ENCODE data around the gene TBX10. TPM values are rescaled to one million over a fixed set of nuclear protein-coding genes. Genes with fewer than 3 reads are reported as not detected.
"Not testable (repeated sequence)": the region's sequence is repeated elsewhere in the genome, so short reads cannot be mapped to it uniquely, and the experiment has no call there.

The TBX10 gene
- total RNA-seq, 4 donors from 2014 or later = not detected

DNA sequence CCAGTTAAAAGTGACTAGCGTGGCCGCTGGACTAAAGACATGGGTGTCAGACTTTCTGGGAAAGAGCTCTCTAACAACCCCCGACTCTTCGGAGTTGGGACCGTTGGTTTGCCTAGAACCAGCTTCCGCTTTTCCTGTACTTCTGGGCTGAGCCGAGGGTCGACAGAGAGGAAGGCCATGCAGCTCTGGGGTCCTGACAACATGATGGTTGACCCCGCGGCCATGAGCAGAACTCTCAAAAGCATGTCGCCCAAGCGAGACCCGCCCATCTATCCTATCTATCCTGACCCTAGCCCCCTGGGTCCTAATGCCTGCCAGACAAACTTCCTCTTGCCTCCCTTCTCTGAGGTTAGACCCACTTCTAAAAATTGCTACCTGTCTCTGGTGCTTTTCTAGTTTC is 18.9 kb downstream of the TBX10 start:
- H3K4me3 ChIP-seq; H3K36me3 ChIP-seq; H3K27ac ChIP-seq; H3K4me1 ChIP-seq; H3K9me3 ChIP-seq; DNase-seq (ENCODE audit: low spot score in 2 of 2); H3K27me3 ChIP-seq: not testable (repeated sequence)
- 77 to 80% methylated on average over 13 of the region's 13 CpGs for WGBS, 2 donors

GRCh38 chr11:67619683-67620618 is 19.6 kb downstream of the TBX10 start:
- not testable (repeated sequence) for H3K9me3 ChIP-seq; DNase-seq (ENCODE audit: low spot score in 2 of 2); H3K27ac ChIP-seq; H3K4me3 ChIP-seq; H3K36me3 ChIP-seq; H3K4me1 ChIP-seq
- 88 to 92% methylated on average over 33 of the region's 33 CpGs for WGBS, 2 donors
- peaks cover 0 to 12% of the 10 kb centered on the region in 2 donors for H3K27me3 ChIP-seq

- Histone ChIP-seq H3K4me1 (peaks cover 0 to 15% (median 5%) of the 10 kb centered on the region in 4 donors), H3K27me3 (peaks cover 0 to 13% of the 10 kb centered on the region in 2 donors)
- H3K36me3 ChIP-seq; H3K4me3 ChIP-seq; DNase-seq (ENCODE audit: low spot score in 2 of 2); H3K9me3 ChIP-seq; H3K27ac ChIP-seq: not testable (repeated sequence)
- 88 to 95% methylated on average over 21 to 36 of the region's 40 CpGs for WGBS, 2 donors
Observed at GRCh38 chr11:67618901-67619659, 20.5 kb downstream of the TBX10 start.

GRCh38 chr11:67617243-67617953 is 22.2 kb downstream of the TBX10 start:
- 61 to 69% methylated on average over 7 of the region's 7 CpGs for WGBS, 2 donors
- TF ChIP-seq POLR2A (IDR thresholded peaks at IDR 0.05) (no peak), EP300 (IDR thresholded peaks at IDR 0.05) (no peak)
- TF ChIP-seq, protein P1, sequence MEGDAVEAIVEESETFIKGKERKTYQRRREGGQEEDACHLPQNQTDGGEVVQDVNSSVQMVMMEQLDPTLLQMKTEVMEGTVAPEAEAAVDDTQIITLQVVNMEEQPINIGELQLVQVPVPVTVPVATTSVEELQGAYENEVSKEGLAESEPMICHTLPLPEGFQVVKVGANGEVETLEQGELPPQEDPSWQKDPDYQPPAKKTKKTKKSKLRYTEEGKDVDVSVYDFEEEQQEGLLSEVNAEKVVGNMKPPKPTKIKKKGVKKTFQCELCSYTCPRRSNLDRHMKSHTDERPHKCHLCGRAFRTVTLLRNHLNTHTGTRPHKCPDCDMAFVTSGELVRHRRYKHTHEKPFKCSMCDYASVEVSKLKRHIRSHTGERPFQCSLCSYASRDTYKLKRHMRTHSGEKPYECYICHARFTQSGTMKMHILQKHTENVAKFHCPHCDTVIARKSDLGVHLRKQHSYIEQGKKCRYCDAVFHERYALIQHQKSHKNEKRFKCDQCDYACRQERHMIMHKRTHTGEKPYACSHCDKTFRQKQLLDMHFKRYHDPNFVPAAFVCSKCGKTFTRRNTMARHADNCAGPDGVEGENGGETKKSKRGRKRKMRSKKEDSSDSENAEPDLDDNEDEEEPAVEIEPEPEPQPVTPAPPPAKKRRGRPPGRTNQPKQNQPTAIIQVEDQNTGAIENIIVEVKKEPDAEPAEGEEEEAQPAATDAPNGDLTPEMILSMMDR (IDR thresholded peaks at IDR 0.05) = no peak

DNA sequence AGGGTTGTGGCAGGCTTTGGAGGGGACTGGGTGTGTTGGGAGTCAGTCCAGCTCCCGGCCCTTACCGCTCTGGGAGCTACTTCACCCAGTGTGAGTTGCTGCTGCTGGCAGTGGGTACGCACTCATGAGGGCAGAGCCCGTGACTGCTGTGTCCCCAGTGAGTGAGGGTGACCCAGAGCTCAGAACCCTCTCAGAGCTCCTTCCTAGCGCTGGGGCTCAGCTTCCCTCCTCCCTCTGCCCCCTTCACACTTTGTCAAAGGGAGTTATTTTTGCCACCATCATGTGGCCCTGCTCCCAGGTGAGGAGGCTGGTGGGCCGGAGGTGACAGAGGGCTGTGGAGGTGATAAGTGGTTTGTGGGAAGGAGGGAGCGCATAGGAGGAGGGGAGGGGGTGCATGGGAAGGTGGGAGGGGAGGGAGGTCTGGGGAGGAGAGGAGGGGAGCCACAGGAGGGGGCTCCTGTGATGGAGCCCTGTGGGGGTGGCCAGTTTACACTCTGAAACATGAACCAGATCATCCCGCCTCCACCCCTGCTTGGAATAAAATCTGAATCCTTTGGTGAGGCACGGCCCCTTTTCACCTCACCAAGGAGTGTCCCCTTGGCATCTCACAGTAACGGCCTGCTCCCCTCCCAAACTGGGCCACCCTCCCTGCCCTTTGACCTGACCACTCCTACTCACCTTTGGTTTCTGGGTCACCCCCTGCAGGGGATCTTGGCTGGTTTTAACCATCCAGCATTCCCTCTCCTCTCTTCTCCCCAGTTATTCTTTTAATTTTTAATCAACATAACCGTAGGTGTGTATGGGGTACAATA is 22.9 kb downstream of the TBX10 start:
- no peak for DNase-seq (ENCODE audit: low spot score in 2 of 2)
- H3K4me1 ChIP-seq = peaks cover 0 to 20% (median 7%) of the 10 kb centered on the region in 4 donors
- H3K27ac ChIP-seq = no peak overlapping the region
- peaks cover 0 to 20% (median 0%) of the 10 kb centered on the region in 3 donors for H3K36me3 ChIP-seq
- TF ChIP-seq POLR2A (IDR thresholded peaks at IDR 0.05) (no peak), EP300 (IDR thresholded peaks at IDR 0.05) (no peak)
- TF ChIP-seq, protein P1 (IDR thresholded peaks at IDR 0.05) = no peak
- peaks cover 0 to 13% of the 10 kb centered on the region in 2 donors for H3K27me3 ChIP-seq
- no peaks in the 10 kb centered on the region for H3K9me3 ChIP-seq
- H3K4me3 ChIP-seq = no peak overlapping the region
- 30 to 42% methylated on average over 7 to 11 of the region's 11 CpGs for WGBS, 2 donors

More at GRCh38 chr11:67617243-67617953, 22.2 kb downstream of the TBX10 start:
- no peak for DNase-seq (ENCODE audit: low spot score in 2 of 2)
- no peak overlapping the region for H3K4me3 ChIP-seq
- peaks cover 0 to 13% of the 10 kb centered on the region in 2 donors for H3K27me3 ChIP-seq
- H3K9me3 ChIP-seq = no peaks in the 10 kb centered on the region
- H3K27ac ChIP-seq = no peak overlapping the region
- H3K4me1 ChIP-seq = peaks cover 0 to 20% (median 7%) of the 10 kb centered on the region in 4 donors
- H3K36me3 ChIP-seq = peaks cover 0 to 12% (median 0%) of the 10 kb centered on the region in 3 donors

All from tibial nerve (tissue), 4 donors.